Measurements from ENCODE around the gene HSPB7. TPM values are rescaled to one million over a fixed set of nuclear protein-coding genes. Genes with fewer than 3 reads are reported as not detected.

The HSPB7 gene
- 10 to 100 TPM in 1 of 2 donors, 1 to 10 TPM in 1; 4.2 to 22.1 TPM for total RNA-seq
- 1 to 10 TPM; 1.5 to 6.3 (median 2.9) TPM for polyA plus RNA-seq (ENCODE audit: insufficient read length in 6 of 6)
- long read RNA-seq, donor 1, partial matches to known transcripts: 0 of 2 reads
- long read RNA-seq, donor 1, other reads (novel, unspliced or antisense): 0 of 2 reads
- long read RNA-seq, donor 2, partial matches to known transcripts: 0 of 1 reads
- long read RNA-seq, donor 2, other reads (novel, unspliced or antisense): 0 of 1 reads
- long read RNA-seq, donor 3, partial matches to known transcripts: 0 of 2 reads
- long read RNA-seq, donor 3, other reads (novel, unspliced or antisense): 0 of 2 reads
- long read RNA-seq, donor 4, partial matches to known transcripts: 0 of 3 reads
- long read RNA-seq, donor 4, other reads (novel, unspliced or antisense): 3 of 3 reads
- long read RNA-seq, donor 5, partial matches to known transcripts: 0 of 1 reads
- long read RNA-seq, donor 5, other reads (novel, unspliced or antisense): 0 of 1 reads
- long read RNA-seq, donor 6: 0 reads
- long read RNA-seq, donor 7: 0 reads
- long read RNA-seq, donor 8, partial matches to known transcripts: 0 of 2 reads
- long read RNA-seq, donor 8, other reads (novel, unspliced or antisense): 0 of 2 reads
- long read RNA-seq, donor 9: 0 reads
- long read RNA-seq, donor 10, partial matches to known transcripts: 1 of 3 reads
- long read RNA-seq, donor 10, other reads (novel, unspliced or antisense): 1 of 3 reads
- long read RNA-seq, donor 11, partial matches to known transcripts: 0 of 1 reads
- long read RNA-seq, donor 11, other reads (novel, unspliced or antisense): 0 of 1 reads
- long read RNA-seq, donor 12, partial matches to known transcripts: 0 of 4 reads
- long read RNA-seq, donor 12, other reads (novel, unspliced or antisense): 0 of 4 reads

GRCh38 chr1:16017461-16018303 is at the start of gene HSPB7:
HSPB7 (minus strand) TSS chr1:16018043; CDS start chr1:16017963, 80 bp downstream.
- peak; percentile 36 for ATAC-seq
- Histone ChIP-seq H3K27ac (peak within 1 kb of the TSS; percentile 18 to 70), H3K36me3 (no peaks in the 10 kb centered on the region), H3K9me3 (no peaks in the 10 kb centered on the region), H3K4me1 (peaks cover 11 to 19% of the 10 kb centered on the region in 2 donors), H3K4me3 (no peak within 1 kb of the TSS), H3K27me3 (peaks cover 0 to 11% of the 10 kb centered on the region in 2 donors)
- no peak for TF ChIP-seq CTCF (IDR thresholded peaks at IDR 0.05)
- intact Hi-C loops (cut with DNase I): no loop called here
- DNase-seq: peak; percentile 62 to 77 (median 74)

DNA sequence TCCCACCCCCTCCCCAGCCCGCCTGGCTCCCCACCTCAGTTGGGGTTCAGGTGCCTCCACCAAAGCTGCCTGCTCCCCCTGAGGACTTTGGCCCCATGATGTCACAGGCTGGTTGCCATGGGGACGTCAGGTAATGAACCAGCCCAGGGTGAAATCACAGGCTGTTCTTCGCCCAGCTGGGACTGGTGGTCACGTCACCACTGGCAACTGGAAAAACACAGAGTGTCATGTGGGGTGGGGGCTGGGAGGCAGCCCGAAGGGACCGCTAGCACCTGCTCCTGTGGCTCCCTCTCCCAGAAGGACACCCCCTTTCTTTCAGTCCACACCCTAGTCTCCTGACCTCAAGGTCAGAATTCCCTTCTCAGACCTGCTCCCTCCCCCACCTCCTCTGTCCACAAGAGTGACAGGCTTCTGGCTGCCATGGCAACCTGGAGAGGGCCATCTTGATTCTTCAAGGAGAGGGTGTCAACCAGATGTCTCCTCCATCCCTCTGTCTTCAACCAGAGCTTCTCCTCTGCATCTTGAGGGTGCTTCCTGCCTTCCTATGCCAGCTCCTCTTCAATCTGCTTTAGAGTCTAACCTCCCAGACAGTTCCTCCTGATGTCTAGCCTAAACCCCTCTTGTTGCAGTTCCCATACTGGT is 49.4 kb upstream of the HSPB7 start:
- ATAC-seq: no peak
- peaks cover 0 to 4% of the 10 kb centered on the region in 2 donors for H3K4me1 ChIP-seq
- no peak for TF ChIP-seq CTCF (IDR thresholded peaks at IDR 0.05)
- no peak overlapping the region for H3K4me3 ChIP-seq
- H3K36me3 ChIP-seq: no peaks in the 10 kb centered on the region
- H3K27me3 ChIP-seq: peaks cover 0 to 24% of the 10 kb centered on the region in 2 donors
- no peaks in the 10 kb centered on the region for H3K9me3 ChIP-seq
- intact Hi-C loops (cut with DNase I): no loop called here
- H3K27ac ChIP-seq: no peak overlapping the region
- DNase-seq: no peak

GRCh38 chr1:16066245-16066644 is 48.4 kb upstream of the HSPB7 start:
- H3K9me3 ChIP-seq: no peaks in the 10 kb centered on the region
- peaks cover 0 to 4% of the 10 kb centered on the region in 2 donors for H3K4me1 ChIP-seq
- intact Hi-C loops (cut with DNase I): no loop called here
- no peak overlapping the region for H3K27ac ChIP-seq
- H3K27me3 ChIP-seq: peaks cover 0 to 14% of the 10 kb centered on the region in 2 donors
- H3K36me3 ChIP-seq: no peaks in the 10 kb centered on the region
- ATAC-seq (no peak), DNase-seq (no peak)
- TF ChIP-seq CTCF (IDR thresholded peaks at IDR 0.05): no peak
- H3K4me3 ChIP-seq: no peak overlapping the region

DNA sequence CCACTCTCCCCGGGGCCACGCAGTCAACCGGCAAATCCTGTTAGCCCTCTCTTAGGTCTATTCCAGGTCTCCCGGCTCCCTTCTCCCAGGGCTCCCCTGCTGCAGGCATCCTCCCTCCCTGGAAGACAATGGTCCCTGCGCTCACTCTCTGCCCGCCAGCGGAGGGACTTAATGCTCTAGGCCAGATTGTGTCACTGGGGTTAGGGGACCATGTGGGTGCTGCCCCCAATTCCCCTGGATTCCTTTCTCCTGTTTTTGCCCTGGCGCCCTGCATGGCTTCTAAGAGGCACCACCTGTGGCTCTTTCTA is 47.4 kb upstream of the HSPB7 start:
- intact Hi-C loops (cut with DNase I): no loop called here
- H3K9me3 ChIP-seq: no peaks in the 10 kb centered on the region
- H3K4me3 ChIP-seq: no peak overlapping the region
- no peaks in the 10 kb centered on the region for H3K36me3 ChIP-seq
- peaks cover 0 to 4% of the 10 kb centered on the region in 2 donors for H3K4me1 ChIP-seq
- ATAC-seq: no peak
- DNase-seq: no peak
- H3K27ac ChIP-seq: no peak overlapping the region
- no peak for TF ChIP-seq CTCF (IDR thresholded peaks at IDR 0.05)
- H3K27me3 ChIP-seq: peaks cover 0 to 13% of the 10 kb centered on the region in 2 donors
